HCEC 1CT (cell line): ENCODE data around the gene ZBTB43.
"Not testable (repeated sequence)": the region's sequence is repeated elsewhere in the genome, so short reads cannot be mapped to it uniquely, and the experiment has no call there.

Experiments used
- DNase-seq: peaks from one replicate; pipeline ENCODE4 v3.0.0-alpha.2; 2017

Gene ZBTB43

DNA sequence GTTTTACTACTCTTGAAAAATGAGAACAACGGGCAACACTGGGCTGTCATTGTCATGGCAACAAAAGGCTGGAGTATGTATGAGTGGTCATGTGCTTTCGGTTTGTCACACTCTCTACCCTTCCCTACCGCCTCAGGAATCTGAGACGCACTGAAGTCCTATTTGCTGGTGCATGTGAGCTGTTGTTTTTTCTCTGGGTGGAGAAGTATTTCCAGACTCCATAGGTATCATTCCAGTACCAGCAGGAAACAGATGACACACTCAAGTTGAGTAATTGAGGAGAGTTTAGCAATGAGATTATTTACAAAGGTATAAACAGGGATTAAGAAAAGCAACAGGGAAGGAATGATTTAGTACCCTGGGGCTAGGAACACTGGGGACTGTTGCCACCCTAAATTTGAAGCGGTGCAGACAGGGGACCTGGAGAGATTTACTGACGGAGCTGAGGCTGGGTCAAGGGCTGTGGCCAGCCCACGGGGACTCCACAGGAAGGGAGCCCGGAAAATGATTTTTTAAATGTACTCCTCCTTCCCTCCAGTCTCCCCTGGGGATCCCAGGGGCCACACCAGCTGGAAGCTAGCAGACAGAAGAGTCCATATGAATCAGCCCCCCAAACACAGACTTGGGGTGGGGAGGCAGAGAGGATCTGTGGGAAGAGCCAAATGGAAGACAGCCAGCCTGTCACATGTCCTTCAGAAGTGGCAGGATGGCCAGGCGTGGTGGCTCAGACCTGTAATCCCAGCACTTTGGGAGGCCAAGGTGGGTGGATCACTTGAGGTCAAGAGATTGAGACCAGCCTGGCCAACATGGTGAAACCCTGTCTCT lies 13.2 kb upstream of the ZBTB43 start:
- DNase-seq, result peak; percentile 94

- no peak for DNase-seq
Observed at GRCh38 chr9:126793686-126794417, 11.0 kb upstream of the ZBTB43 start.

GRCh38 chr9:126794441-126794840 lies 10.4 kb upstream of the ZBTB43 start:
- no peak for DNase-seq

GRCh38 chr9:126796758-126797157 lies 8.1 kb upstream of the ZBTB43 start:
- no peak for DNase-seq

DNA sequence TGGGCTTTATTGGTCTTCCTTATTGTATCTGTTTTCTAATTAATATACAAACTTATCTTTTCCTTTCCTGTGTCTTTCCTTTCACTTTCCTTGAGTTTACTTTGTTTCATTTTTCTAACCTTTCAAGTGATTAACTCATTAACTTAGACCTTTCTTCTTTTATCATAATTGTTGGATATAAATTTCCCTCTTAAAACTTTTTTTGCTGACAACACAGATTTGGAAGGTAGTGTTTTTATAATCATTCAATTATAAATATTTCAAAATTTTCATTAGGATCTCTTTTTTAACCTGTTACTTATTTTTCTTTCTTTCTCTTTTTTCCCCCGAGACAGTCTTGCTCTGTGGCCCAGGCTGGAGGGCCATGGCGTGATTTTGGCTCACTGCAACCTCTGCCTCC lies 6.9 kb upstream of the ZBTB43 start:
- DNase-seq, result no peak

DNA sequence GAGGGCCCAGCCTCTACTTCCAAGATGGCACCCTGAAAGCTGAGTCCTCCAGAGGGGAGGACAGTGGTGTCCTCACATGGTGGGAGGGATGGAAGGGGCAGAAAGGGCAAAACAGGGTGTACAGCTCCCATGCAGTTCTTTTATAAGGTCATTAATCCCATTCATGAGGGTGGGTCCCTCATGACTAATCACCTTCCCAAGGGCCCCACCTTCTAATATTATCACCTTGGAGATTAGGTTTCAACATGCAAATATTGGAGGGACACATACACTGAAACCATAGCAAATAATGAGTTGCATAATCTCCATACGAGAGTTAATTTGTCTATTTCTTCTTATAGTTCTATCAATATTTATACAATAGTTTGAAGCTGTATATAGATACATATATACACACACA lies 5.8 kb upstream of the ZBTB43 start:
- no peak for DNase-seq

- no peak for DNase-seq
Observed at GRCh38 chr9:126802318-126803059, 2.4 kb upstream of the ZBTB43 start.

- DNase-seq, result no peak
Observed at GRCh38 chr9:126804198-126804695, 593 bp upstream of the ZBTB43 start.

- DNase-seq, result peak; percentile 41
Observed at GRCh38 chr9:126805554-126806262, 868 bp downstream of the ZBTB43 start.

- DNase-seq, result peak; percentile 64
Observed at GRCh38 chr9:126806336-126806735, 1.5 kb downstream of the ZBTB43 start.

GRCh38 chr9:126809068-126809467 lies 4.2 kb downstream of the ZBTB43 start:
- peak; percentile 77 for DNase-seq

- DNase-seq, result not testable (repeated sequence)
Observed at GRCh38 chr9:126810221-126810620, 5.4 kb downstream of the ZBTB43 start.

DNA sequence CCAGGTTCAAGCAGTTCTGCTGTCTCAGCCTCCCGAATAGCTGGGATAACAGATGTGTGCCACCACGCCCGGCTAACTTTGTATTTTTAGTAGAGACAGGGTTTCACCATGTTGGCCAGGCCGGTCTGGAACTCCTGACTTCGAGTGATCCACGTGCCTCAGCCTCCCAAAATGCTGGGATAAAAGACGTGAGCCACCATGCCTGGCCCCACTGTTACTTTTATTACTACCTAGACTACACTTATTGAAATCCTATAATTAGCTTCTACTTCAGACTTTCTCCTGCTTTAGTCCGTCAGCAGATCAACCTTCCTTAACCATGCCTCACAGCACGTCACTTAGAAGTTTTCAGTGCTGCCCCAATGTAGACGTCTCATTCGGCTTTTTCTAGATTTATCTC lies 8.2 kb downstream of the ZBTB43 start:
- DNase-seq, result no peak

GRCh38 chr9:126814091-126814490 lies 9.3 kb downstream of the ZBTB43 start:
- no peak for DNase-seq

GRCh38 chr9:126817615-126818014 lies 12.8 kb downstream of the ZBTB43 start:
- not testable (repeated sequence) for DNase-seq

GRCh38 chr9:126818482-126818881 lies 13.6 kb downstream of the ZBTB43 start:
- no peak for DNase-seq

DNA sequence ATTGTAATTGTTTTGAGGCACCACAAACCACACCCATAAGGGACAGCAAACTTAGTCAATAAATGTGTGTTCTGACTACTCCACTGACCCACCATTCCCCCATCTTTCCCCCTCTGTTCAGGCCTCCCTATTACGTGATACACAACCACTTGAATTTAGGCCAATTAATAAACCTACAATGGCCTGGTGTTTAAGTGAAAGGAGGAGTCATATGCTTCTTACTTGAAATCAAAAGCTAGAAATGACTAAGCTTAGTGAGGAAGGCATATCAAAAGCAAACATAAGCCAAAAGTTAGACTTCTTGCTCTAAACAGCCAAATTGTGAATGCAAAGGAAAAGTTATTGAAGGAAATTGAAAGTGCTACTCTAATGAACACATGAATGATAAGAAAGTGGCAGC lies 14.6 kb downstream of the ZBTB43 start:
- DNase-seq, result no peak

GRCh38 chr9:126822278-126822677 lies 17.4 kb downstream of the ZBTB43 start:
- no peak for DNase-seq

GRCh38 chr9:126822873-126823272 lies 18.0 kb downstream of the ZBTB43 start:
- DNase-seq, result no peak

DNA sequence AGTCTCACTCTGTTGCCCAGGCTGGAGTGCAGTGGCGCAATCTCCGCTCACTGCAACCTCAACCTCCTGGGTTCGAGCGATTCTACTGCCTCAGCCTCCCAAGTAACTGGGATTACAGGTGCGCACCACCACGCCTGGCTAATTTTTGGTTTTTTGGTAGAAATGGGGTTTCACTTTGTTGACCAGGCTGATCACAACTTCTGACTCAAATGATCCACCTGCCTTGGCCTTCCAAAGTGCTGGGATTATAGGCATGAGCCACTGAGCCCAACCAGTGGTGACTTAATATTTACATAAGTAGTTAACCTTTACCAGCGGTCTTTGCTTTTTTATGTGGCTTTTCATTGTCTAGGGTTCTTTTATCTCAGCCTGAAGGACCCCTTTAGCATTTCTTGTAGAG lies 19.2 kb downstream of the ZBTB43 start:
- DNase-seq, result not testable (repeated sequence)

DNA sequence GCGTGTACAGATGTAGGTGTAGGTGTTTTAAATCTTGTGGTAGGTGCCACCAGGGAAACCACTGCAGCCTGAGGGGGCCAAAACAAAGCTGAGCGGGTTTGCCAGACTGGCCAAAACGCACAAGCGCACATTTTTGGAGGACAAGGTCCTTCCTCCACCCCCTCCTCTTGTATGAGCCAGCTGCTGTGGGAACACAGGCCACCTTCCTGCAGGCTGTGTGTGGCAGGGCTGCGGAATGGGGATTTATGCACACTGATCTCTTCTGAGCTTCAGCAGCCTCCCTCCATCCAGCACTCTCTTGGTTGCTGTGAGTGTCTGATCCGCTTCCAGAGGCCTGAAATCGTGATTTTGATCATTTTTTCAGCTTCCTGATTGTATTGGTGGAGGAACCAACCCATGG lies 22.4 kb downstream of the ZBTB43 start:
- no peak for DNase-seq

DNA sequence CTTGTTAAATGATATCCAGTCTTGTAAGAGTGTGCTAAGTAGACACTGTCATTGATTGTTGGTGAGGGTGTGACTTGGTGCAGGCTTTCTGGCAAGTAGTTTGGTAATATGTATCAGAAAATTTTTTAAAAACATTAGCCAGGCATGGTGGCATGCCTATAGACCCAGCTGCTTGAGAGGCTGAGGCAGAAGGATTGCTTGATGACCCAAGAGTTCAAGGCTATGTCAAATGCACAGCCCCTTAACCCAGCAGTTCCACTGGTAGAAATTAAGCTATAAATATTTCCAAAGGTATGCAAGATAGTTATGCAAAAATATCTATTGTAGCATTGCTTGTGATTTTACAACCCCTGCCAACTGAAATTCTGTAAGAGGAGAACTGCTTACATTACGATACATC lies 24.2 kb downstream of the ZBTB43 start:
- no peak for DNase-seq

- DNase-seq, result no peak
Observed at GRCh38 chr9:126830827-126831226, 26.0 kb downstream of the ZBTB43 start.
